ENCODE measurements around the gene SOWAHA. TPM values are rescaled to one million over a fixed set of nuclear protein-coding genes. Genes with fewer than 3 reads are reported as not detected.

Gene SOWAHA
- total RNA-seq, 2 donors from 2014 or later, result 0.63 to 0.68 TPM

GRCh38 chr5:132774896-132775295 is 38.2 kb upstream of the SOWAHA start:
- no peaks in the 10 kb centered on the region for H3K27me3 ChIP-seq (replicated peaks; ENCODE audit: insufficient read depth)
- no peak for DNase-seq (ENCODE audit: low spot score)
- H3K36me3 ChIP-seq, result no peaks in the 10 kb centered on the region
- ATAC-seq (ENCODE audit: insufficient number of reproducible peaks, low FRiP score, low read depth), result no peak
- H3K27ac ChIP-seq, result peak overlapping the region; percentile 70 to 85
- TF ChIP-seq, protein P1, sequence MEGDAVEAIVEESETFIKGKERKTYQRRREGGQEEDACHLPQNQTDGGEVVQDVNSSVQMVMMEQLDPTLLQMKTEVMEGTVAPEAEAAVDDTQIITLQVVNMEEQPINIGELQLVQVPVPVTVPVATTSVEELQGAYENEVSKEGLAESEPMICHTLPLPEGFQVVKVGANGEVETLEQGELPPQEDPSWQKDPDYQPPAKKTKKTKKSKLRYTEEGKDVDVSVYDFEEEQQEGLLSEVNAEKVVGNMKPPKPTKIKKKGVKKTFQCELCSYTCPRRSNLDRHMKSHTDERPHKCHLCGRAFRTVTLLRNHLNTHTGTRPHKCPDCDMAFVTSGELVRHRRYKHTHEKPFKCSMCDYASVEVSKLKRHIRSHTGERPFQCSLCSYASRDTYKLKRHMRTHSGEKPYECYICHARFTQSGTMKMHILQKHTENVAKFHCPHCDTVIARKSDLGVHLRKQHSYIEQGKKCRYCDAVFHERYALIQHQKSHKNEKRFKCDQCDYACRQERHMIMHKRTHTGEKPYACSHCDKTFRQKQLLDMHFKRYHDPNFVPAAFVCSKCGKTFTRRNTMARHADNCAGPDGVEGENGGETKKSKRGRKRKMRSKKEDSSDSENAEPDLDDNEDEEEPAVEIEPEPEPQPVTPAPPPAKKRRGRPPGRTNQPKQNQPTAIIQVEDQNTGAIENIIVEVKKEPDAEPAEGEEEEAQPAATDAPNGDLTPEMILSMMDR (IDR thresholded peaks at IDR 0.05), result no peak
- peaks cover 56 to 80% of the 10 kb centered on the region in 2 donors for H3K4me1 ChIP-seq (ENCODE audit: control insufficient read depth in 1 of 2, low read depth in 2 of 2)
- H3K9me3 ChIP-seq, result no peaks in the 10 kb centered on the region
- H3K4me3 ChIP-seq, result peak overlapping the region; percentile 82

- no peak for ATAC-seq (ENCODE audit: insufficient number of reproducible peaks, low FRiP score, low read depth)
- H3K4me3 ChIP-seq, result peak overlapping the region; percentile 82
- H3K4me1 ChIP-seq (ENCODE audit: control insufficient read depth in 1 of 2, low read depth in 2 of 2), result peaks cover 51 to 77% of the 10 kb centered on the region in 2 donors
- H3K27ac ChIP-seq, result peak overlapping the region; percentile 70 to 85
- no peak for DNase-seq (ENCODE audit: low spot score)
- H3K9me3 ChIP-seq, result no peaks in the 10 kb centered on the region
- no peaks in the 10 kb centered on the region for H3K27me3 ChIP-seq (replicated peaks; ENCODE audit: insufficient read depth)
- H3K36me3 ChIP-seq, result no peaks in the 10 kb centered on the region
- TF ChIP-seq, protein P1 (IDR thresholded peaks at IDR 0.05), result no peak
These were observed 37.6 kb upstream of the SOWAHA start for GRCh38 chr5:132775476-132775961.

GRCh38 chr5:132776131-132776937 is 36.8 kb upstream of the SOWAHA start:
- ATAC-seq (ENCODE audit: insufficient number of reproducible peaks, low FRiP score, low read depth) (no peak), DNase-seq (ENCODE audit: low spot score) (no peak)
- H3K36me3 ChIP-seq, result no peaks in the 10 kb centered on the region
- H3K4me3 ChIP-seq, result peak overlapping the region; percentile 82
- no peaks in the 10 kb centered on the region for H3K27me3 ChIP-seq (replicated peaks; ENCODE audit: insufficient read depth)
- peaks cover 43 to 69% of the 10 kb centered on the region in 2 donors for H3K4me1 ChIP-seq (ENCODE audit: control insufficient read depth in 1 of 2, low read depth in 2 of 2)
- peak overlapping the region; percentile 85 to 91 for H3K27ac ChIP-seq
- TF ChIP-seq, protein P1 (IDR thresholded peaks at IDR 0.05), result no peak
- H3K9me3 ChIP-seq, result no peaks in the 10 kb centered on the region

- H3K27ac ChIP-seq, result peak overlapping the region; percentile 85 to 91
- ATAC-seq (ENCODE audit: insufficient number of reproducible peaks, low FRiP score, low read depth) (no peak), DNase-seq (ENCODE audit: low spot score) (no peak)
- no peaks in the 10 kb centered on the region for H3K27me3 ChIP-seq (replicated peaks; ENCODE audit: insufficient read depth)
- H3K36me3 ChIP-seq, result no peaks in the 10 kb centered on the region
- no peaks in the 10 kb centered on the region for H3K9me3 ChIP-seq
- H3K4me1 ChIP-seq (ENCODE audit: control insufficient read depth in 1 of 2, low read depth in 2 of 2), result peaks cover 38 to 65% of the 10 kb centered on the region in 2 donors
- TF ChIP-seq, protein P1 (IDR thresholded peaks at IDR 0.05), result no peak
- peak overlapping the region; percentile 82 for H3K4me3 ChIP-seq
These were observed 36.2 kb upstream of the SOWAHA start for GRCh38 chr5:132776938-132777208.

DNA sequence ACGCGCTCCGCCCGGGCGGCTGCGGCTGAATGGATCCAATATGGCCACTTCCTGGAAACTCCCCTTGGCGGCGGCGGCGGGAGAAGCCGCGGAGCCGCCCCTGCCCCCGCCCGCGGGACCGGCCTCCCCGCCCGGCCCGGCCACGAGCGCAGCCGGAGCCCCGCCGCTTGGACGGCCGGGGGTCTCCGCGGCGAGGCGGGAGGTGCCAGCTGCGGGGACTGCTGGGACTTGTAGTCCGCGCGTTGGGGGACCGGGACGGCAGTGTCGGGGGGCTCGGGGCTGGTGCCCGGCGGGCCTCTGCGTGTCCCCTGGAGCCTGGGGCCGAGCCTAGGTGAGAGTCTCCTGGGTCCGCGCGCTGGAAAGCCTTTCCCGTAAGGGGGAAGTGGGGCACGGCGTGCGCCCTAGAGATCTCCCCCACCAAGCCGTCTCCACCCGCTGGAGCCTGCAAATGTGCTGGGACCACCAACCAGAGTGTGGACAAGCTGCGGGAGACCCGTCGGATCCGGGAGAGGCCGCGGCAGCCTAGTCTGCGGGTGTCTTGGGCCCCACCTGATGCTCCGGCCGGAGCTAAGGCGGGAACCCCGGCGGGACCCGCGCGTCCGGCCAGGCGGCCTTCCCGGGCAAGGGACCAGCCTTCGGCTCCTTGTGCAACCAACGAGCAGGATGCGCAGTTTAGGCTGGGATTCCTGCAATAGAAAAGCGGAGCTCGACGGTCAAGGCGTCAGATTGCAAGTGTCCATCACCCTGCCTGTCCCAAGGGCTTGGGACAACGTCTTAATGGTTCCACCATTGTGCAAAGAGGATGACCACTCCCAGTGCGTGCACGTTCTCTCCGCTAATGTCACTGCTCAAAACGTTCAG is 35.7 kb upstream of the SOWAHA start, which contains the start of gene SEPTIN8:
SEPTIN8 (minus strand) TSS at position 31 of the 861 bp plus-strand sequence. CDS start 102 bp downstream, outside the sequence.
- TF ChIP-seq, protein P1 (IDR thresholded peaks at IDR 0.05), result no peak
- H3K36me3 ChIP-seq, result no peaks in the 10 kb centered on the region
- no peaks in the 10 kb centered on the region for H3K9me3 ChIP-seq
- ATAC-seq (ENCODE audit: insufficient number of reproducible peaks, low FRiP score, low read depth) (no peak), DNase-seq (ENCODE audit: low spot score) (no peak)
- H3K4me1 ChIP-seq (ENCODE audit: control insufficient read depth in 1 of 2, low read depth in 2 of 2), result peaks cover 32 to 65% of the 10 kb centered on the region in 2 donors
- H3K27ac ChIP-seq, result peak within 1 kb of the TSS; percentile 85 to 91
- peak within 1 kb of the TSS; percentile 82 for H3K4me3 ChIP-seq
- H3K27me3 ChIP-seq (replicated peaks; ENCODE audit: insufficient read depth), result no peaks in the 10 kb centered on the region

Measured in thoracic aorta (tissue), 2 donors.